Mononuclear cell (primary cell): Measurements from ENCODE around the gene CDCA8. TPM values are rescaled to one million over a fixed set of nuclear protein-coding genes. Genes with fewer than 3 reads are reported as not detected.

ENCODE experiments used
- H3K27me3 ChIP-seq: 2 replicates; pipeline ENCODE4 v1.6.0; 2011; ENCODE audit warnings: low read length, control low read depth; ENCODE audit not compliant: insufficient read depth
- H3K4me1 ChIP-seq: 2 replicates; pipeline ENCODE4 v1.5.1; 2011; ENCODE audit warnings: mild to moderate bottlenecking, low read length, control low read depth; ENCODE audit not compliant: insufficient read depth
- H3K4me3 ChIP-seq: 2 replicates; pipeline ENCODE4 v1.5.1; 2011; ENCODE audit warnings: mild to moderate bottlenecking, low read length, moderate library complexity
- H3K9me3 ChIP-seq: 2 replicates; pipeline ENCODE4 v1.5.1; 2011; ENCODE audit warnings: low read depth, mild to moderate bottlenecking, control low read depth, low read length
- total RNA-seq: library from RNA; depleted of rRNA; stranded (reverse); fragments of >200 nt; gene quantifications from one replicate; pipeline ENCODE4 v1.2.3, GENCODE V29; 2012

CDCA8 gene
- total RNA-seq, 1 donor, result 0.31 TPM

- Histone ChIP-seq H3K9me3 (no peaks in the 10 kb centered on the region), H3K4me1 (no peaks in the 10 kb centered on the region), H3K4me3 (no peak overlapping the region), H3K27me3 (no peaks in the 10 kb centered on the region)
Measured at GRCh38 chr1:37718181-37718900, 26.0 kb downstream of the CDCA8 start.

- no peaks in the 10 kb centered on the region for H3K9me3 ChIP-seq
- no peak overlapping the region for H3K4me3 ChIP-seq
- H3K27me3 ChIP-seq, result no peaks in the 10 kb centered on the region
Measured at GRCh38 chr1:37718901-37719571, 26.7 kb downstream of the CDCA8 start.

GRCh38 chr1:37719572-37720195 is 27.4 kb downstream of the CDCA8 start:
- Histone ChIP-seq H3K4me3 (no peak overlapping the region), H3K4me1 (no peaks in the 10 kb centered on the region), H3K9me3 (no peaks in the 10 kb centered on the region), H3K27me3 (no peaks in the 10 kb centered on the region)

More at GRCh38 chr1:37718901-37719571, 26.7 kb downstream of the CDCA8 start:
- no peaks in the 10 kb centered on the region for H3K4me1 ChIP-seq

- H3K9me3 ChIP-seq, result no peaks in the 10 kb centered on the region
- no peaks in the 10 kb centered on the region for H3K4me1 ChIP-seq
- H3K27me3 ChIP-seq, result no peaks in the 10 kb centered on the region
- H3K4me3 ChIP-seq, result no peak overlapping the region
Measured at GRCh38 chr1:37720231-37721130, 28.2 kb downstream of the CDCA8 start.

- H3K27me3 ChIP-seq, result no peaks in the 10 kb centered on the region
- H3K4me1 ChIP-seq, result no peaks in the 10 kb centered on the region
- no peak overlapping the region for H3K4me3 ChIP-seq
- no peaks in the 10 kb centered on the region for H3K9me3 ChIP-seq
Measured at GRCh38 chr1:37721565-37721964, 29.2 kb downstream of the CDCA8 start.

- Histone ChIP-seq H3K9me3 (no peaks in the 10 kb centered on the region), H3K4me1 (no peaks in the 10 kb centered on the region), H3K27me3 (no peaks in the 10 kb centered on the region), H3K4me3 (no peak overlapping the region)
Measured at GRCh38 chr1:37722181-37723071, 30.1 kb downstream of the CDCA8 start.

- Histone ChIP-seq H3K4me3 (no peak overlapping the region), H3K27me3 (no peaks in the 10 kb centered on the region), H3K9me3 (no peaks in the 10 kb centered on the region), H3K4me1 (no peaks in the 10 kb centered on the region)
Measured at GRCh38 chr1:37723072-37723389, 30.7 kb downstream of the CDCA8 start.

- Histone ChIP-seq H3K4me1 (no peaks in the 10 kb centered on the region), H3K4me3 (no peak overlapping the region), H3K27me3 (no peaks in the 10 kb centered on the region), H3K9me3 (no peaks in the 10 kb centered on the region)
Measured at GRCh38 chr1:37723390-37724078, 31.2 kb downstream of the CDCA8 start.

GRCh38 chr1:37724575-37724974 is 32.3 kb downstream of the CDCA8 start:
- Histone ChIP-seq H3K4me1 (no peaks in the 10 kb centered on the region), H3K27me3 (no peaks in the 10 kb centered on the region), H3K9me3 (no peaks in the 10 kb centered on the region)

GRCh38 chr1:37725851-37726613 is 33.7 kb downstream of the CDCA8 start:
- no peaks in the 10 kb centered on the region for H3K4me1 ChIP-seq
- no peaks in the 10 kb centered on the region for H3K27me3 ChIP-seq
- H3K9me3 ChIP-seq, result no peaks in the 10 kb centered on the region
- H3K4me3 ChIP-seq, result no peak overlapping the region

More at GRCh38 chr1:37724575-37724974, 32.3 kb downstream of the CDCA8 start:
- H3K4me3 ChIP-seq, result no peak overlapping the region

- Histone ChIP-seq H3K4me1 (no peaks in the 10 kb centered on the region), H3K27me3 (no peaks in the 10 kb centered on the region), H3K9me3 (no peaks in the 10 kb centered on the region), H3K4me3 (no peak overlapping the region)
Measured at GRCh38 chr1:37726751-37727585, 34.7 kb downstream of the CDCA8 start.

- H3K4me1 ChIP-seq, result no peaks in the 10 kb centered on the region
- H3K27me3 ChIP-seq, result no peaks in the 10 kb centered on the region
- H3K4me3 ChIP-seq, result no peak overlapping the region
- H3K9me3 ChIP-seq, result no peaks in the 10 kb centered on the region
Measured at GRCh38 chr1:37728416-37728815, 36.1 kb downstream of the CDCA8 start.
